ENCODE data around the gene FAM151B.
"Not testable (repeated sequence)": the region's sequence is repeated elsewhere in the genome, so short reads cannot be mapped to it uniquely, and the experiment has no call there.

FAM151B gene

DNA sequence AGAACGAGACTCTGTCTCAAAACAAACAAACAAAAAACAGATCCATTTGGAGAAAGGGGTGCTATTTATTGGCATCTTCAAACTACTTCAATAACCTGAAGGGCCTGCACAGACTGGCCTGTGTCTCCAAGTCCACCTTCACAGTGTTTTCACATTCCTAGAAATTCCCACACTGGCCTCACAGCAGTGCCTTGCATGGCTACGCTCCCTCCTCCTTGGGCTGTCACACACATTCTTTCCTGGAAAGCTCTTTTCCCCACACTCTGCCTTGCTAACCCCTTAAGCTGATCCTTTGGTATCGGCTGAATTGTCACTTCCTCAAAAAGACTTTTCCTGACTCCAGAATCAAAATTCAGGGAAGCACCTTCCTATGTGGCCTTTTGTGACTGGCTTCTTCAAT is 19.8 kb downstream of the FAM151B start:
- FAIRE-seq: no peak

- no peak for FAIRE-seq
These were observed 20.9 kb downstream of the FAM151B start for GRCh38 chr5:80508844-80509243.

DNA sequence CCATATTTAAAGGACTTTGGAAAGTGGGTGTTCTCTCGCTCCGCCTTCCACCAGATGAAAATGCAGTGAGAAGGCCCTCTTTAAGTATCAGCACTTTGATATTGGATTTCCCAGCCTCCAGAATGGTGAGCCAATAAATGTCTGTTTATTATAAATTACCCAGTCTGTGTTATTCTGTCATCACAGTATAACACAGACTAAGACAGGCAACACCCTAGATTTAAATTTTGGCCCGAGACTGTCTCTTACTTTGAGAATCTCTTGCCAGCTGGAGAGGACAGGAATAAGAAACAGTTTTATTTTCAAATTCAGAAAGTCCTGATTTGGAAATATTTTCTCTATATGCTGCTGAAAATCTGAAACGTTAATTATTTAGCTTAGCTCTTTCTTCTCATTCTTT is 21.5 kb downstream of the FAM151B start:
- FAIRE-seq: no peak

DNA sequence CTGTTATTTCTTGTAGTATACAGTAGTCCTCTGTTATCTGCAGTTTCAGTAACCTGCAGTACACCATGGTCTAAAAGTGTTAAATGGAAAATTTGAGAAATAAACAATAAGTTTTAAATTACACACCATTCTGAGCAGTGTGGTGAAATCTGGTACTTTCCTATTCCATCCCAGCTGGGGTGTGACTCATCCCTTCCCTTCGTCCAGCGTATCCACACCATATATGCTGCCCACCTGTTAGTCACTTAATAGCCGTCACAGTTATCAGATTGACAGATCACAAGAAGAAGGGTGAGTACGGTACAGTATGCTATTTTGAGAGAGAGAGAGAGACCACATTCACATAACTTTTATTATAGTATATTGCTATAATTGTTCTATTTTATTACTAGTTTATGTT is 28.9 kb downstream of the FAM151B start:
- FAIRE-seq: no peak

DNA sequence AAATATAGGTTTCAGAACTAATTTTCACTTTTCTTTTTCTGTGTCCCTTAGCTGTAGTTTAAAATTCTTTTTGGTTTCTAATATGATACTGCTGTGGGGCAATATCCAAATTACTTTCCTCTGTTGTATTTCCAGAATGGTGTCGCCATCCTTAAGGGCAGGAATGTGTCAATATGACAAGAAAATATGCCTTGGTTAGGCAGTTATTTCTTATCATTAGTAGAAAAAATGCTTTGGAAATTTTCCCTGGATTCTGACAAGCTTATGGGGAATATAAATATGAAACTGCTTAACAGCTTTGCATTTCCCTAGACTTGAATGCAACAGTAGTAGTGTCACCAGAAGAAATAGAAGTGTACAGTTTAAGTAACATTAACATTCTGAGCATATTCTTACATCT is 52.8 kb downstream of the FAM151B start:
- no peak for FAIRE-seq

DNA sequence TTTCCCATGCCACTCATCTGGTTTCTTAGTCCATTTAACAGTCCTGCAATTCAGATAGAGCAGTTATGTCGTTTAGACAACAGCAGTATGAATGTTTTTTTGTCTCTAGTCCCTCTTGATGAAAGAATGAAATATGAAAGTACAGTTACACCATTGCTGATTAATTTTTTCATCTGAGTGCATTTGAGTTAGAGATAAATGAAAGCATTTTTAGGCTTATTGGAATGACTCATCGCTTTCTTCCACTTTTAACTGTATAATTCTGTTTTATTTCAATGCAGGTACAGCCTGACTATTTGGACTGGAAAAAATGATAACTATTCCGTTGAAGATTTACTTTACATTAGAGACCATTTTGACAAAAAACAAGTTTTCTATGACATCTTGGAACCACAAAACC is 53.5 kb downstream of the FAM151B start:
- no peak for FAIRE-seq

GRCh38 chr5:80554646-80555045 is 66.7 kb downstream of the FAM151B start:
- no peak for FAIRE-seq

DNA sequence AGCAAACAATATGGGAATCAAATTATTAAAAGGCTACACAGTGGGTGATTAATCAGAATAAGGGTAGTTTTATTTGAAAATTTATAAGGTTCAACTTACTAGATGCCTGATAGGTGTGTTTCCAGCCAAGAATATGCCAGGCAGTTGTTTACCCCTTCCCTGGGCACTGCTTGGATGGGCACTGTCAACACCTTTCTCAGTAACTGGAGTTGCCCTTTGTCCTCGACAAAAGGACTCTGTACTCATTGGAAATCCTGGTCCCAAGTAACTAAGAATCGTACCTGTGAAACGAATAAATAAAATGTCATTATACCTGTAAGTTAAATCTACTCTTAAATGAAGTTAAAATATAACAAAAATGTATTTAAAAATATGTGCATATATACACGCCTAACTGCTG is 67.2 kb downstream of the FAM151B start:
- no peak for FAIRE-seq

- no peak for FAIRE-seq
These were observed 71.3 kb downstream of the FAM151B start for GRCh38 chr5:80559244-80559643.

DNA sequence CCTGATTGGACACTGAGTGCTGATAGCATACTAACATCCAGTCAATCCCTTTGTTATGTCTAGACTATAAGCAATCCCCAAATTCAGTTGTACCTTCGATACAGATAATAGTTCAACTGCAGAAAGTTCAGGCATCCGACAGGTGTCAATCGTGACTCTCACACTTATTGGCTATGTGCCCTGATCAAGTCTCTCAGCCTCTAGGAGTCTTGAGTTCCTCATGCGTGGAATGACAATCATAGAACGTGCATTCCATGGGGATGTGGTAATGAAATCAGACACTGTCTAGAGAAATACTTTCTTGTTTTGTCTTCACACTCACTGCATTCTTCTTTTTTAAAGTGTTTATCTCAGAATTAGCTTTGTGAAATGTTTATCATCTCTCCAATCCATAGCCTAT is 77.4 kb downstream of the FAM151B start:
- FAIRE-seq: no peak

DNA sequence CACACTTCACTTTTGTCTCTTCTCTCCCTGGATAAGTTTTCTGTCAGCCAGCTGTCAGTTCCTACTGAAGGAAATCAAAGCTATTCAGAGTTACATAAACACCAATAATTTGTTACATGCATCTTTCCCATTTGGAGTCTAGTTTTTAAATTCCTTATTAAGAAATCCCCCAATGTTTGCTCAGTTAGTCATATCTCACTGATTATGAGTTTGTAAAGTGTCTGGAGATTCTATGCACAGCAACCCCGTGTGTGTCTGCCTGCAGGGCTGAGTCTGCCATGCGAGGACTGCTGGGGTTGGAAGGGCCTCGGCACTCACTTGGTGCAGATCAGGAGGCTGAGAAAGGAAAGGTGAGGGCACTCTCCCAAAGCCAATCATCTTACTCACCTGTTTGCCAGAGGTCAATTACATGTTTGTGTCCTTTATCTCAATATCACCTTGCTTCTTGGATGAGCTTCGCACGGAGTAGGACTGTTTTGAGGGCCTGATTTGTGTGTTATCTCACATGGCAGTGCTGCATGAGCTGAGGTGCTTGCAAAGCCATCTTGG is 78.9 kb downstream of the FAM151B start:
- FAIRE-seq: no peak

GRCh38 chr5:80568251-80568650 is 80.4 kb downstream of the FAM151B start:
- no peak for FAIRE-seq

GRCh38 chr5:80569086-80569960 is 81.4 kb downstream of the FAM151B start:
- FAIRE-seq: no peak

DNA sequence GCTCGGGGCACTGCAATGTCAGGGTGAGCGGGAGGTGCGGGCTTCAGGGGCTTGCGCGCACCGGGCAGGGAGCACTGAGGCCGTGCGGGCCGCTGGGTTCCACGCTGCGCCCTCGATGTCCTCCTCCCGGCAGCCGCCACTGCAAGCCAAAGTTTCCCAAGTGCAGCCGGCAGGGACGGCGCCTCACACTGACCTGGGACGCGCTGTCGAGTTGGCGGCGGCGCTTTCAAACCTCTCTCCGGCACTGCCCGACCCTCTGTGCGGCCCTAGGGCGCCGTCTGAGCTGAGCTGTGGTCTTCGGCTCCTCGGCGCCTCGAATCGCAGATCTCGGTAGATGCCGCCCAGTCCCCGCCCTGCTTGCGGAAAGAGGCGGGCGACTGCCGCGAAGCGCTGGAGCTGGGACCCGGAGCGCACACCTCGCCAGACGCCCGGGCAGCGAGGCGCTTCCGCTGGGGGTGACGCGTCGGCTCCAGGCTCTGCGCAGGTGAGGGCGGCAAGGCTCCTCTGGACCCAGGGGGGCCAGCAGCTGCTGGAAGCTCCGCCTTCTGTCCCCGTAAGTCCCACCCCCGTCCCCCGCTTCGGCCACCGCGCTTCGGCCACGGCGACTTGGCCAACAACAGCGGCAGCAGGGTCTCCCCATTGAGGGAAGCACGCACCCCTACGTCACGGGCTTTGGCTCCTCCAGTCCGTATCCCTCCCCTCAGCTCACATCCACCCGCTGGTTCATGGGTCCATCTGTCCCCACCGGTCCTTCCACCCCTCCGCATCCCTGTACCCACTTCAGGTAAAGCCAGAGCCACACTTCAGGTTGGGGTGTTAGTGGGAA is 82.3 kb downstream of the FAM151B start, which contains the start of gene ANKRD34B:
Gene ANKRD34B (minus strand): TSS at position 320 of the 826 bp plus-strand sequence. CDS start 10,261 bp downstream, outside the sequence.
- FAIRE-seq: no peak

GRCh38 chr5:80573062-80573461 is 85.2 kb downstream of the FAM151B start:
- no peak for FAIRE-seq

GRCh38 chr5:80576383-80576782 is 88.5 kb downstream of the FAM151B start:
- no peak for FAIRE-seq

- FAIRE-seq: no peak
These were observed 89.8 kb downstream of the FAM151B start for GRCh38 chr5:80577707-80578106.

GRCh38 chr5:80579050-80579449 is 91.2 kb downstream of the FAM151B start:
- FAIRE-seq: no peak

DNA sequence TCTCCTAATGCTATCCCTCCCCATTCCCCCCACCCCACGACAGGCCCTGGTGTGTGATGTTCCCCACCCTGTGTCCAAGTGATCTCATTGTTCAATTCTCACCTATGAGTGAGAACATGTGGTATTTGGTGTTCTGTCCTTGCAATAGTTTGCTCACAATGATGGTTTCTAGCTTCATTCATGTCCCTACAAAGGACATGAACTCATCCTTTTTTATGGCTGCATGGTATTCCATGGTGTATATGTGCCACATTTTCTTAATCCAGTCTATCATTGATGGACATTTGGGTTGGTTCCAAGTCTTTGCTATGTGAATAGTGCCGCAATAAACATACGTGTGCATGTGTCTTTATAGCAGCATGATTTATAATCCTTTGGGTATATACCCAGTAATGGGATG is 92.4 kb downstream of the FAM151B start:
- not testable (repeated sequence) for FAIRE-seq

DNA sequence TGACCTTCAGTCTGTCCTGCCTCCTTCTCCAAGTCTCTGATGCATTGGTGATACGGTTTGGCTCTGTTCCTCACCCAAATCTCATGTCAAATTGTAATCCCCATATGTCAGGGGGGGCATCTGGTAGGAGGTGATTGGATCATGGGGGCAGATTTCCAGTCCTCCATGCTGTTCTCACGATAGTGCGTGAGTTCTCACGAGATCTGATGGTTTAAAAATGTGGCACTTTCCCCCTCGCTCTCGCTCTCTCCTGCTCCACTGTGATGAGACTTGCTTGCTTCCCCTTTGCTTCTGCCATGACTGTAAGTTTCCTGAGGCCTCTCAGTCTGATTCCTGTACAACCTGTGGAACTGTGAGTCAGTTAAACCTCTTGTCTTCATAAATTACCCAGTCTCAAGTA is 96.9 kb downstream of the FAM151B start:
- no peak for FAIRE-seq

- FAIRE-seq: no peak
These were observed 101.1 kb downstream of the FAM151B start for GRCh38 chr5:80588858-80589540.

- FAIRE-seq: no peak
These were observed 102.9 kb downstream of the FAM151B start for GRCh38 chr5:80590766-80591165.

DNA sequence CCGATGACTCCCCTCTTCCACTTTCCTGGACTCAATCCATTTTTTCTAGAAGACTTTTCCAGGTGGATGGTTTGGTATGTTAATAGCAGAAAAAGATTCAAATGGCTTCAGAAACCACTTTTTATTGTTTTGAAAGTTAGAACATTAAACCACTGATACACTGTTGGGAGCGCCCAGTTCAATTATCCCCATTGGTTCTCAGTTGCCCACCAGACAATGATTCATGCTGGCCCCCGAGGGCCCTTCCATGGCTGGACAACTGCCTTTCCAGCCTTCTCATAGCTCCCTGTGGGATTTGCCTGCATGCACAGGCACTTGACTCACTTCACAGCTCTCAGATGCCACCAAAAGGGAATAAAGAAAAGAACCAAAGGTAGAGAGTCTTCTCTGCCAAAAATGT is 103.5 kb downstream of the FAM151B start:
- no peak for FAIRE-seq

Measured in G401.6 (cell line).